IPS DF 19.7 (cell line): ENCODE results near the gene NINL.

Experiments
- DNase-seq: peaks from one replicate; pipeline ENCODE4 v3.0.0-alpha.2; 2013; ENCODE audit warnings: low read depth, low spot score

NINL gene

GRCh38 chr20:25418776-25419175 lies 166.6 kb downstream of the NINL start:
- DNase-seq = no peak

DNA sequence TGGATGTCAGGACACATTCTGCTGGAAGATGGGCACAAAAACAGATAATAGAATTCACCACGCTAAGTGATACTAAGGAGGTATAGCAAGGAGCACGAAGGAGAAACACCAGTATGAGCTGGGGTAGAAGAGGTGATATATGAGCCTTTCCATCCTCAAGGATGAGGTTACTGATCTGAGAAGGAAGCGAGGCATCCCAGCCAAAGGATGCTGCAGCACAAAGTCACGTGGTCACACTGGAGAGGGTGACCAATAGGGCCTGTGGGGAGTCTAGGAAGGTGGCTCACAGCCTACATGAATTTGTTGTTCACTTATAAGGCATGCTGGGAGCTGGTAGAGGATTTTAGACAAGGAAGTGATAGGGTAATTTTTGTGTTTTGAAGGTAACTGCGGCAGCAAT lies 176.4 kb downstream of the NINL start:
- no peak for DNase-seq

GRCh38 chr20:25408170-25408547 lies 177.2 kb downstream of the NINL start:
- DNase-seq = no peak

- peak; percentile 84 for DNase-seq
Measured at GRCh38 chr20:25407311-25408169, 177.8 kb downstream of the NINL start, which contains the start of gene GINS1. Gene GINS1 (plus strand): TSS chr20:25407673. CDS start chr20:25407821, 148 bp downstream.
